ENCODE results near the gene LMNB1. TPM values are rescaled to one million over a fixed set of nuclear protein-coding genes. Genes with fewer than 3 reads are reported as not detected.
"Not testable (repeated sequence)": the region's sequence is repeated elsewhere in the genome, so short reads cannot be mapped to it uniquely, and the experiment has no call there.

The LMNB1 gene
- total RNA-seq, 1 donor = 7.2 TPM

- Histone ChIP-seq H3K36me3 (ENCODE audit: insufficient read depth, low read length) (no peaks in the 10 kb centered on the region), H3K79me2 (ENCODE audit: insufficient read depth, low read length) (no peaks in the 10 kb centered on the region), H2AFZ (ENCODE audit: low read length) (no peak overlapping the region), H3K27me3 (ENCODE audit: insufficient read depth, low read length) (no peaks in the 10 kb centered on the region), H3K27ac (ENCODE audit: low read depth, low read length) (no peak overlapping the region), H3K4me1 (ENCODE audit: insufficient read depth, low read length) (peaks cover 43% of the 10 kb centered on the region), H4K20me1 (ENCODE audit: insufficient read depth, low read length) (no peaks in the 10 kb centered on the region), H3K4me2 (ENCODE audit: insufficient read depth, low read length) (no peak overlapping the region), H3K9me3 (ENCODE audit: low read depth, low read length) (no peaks in the 10 kb centered on the region), H3K4me3 (ENCODE audit: insufficient read depth, low read length) (no peak overlapping the region)
- DNase-seq (ENCODE audit: insufficient read length, low spot score, missing footprints) = no peak
- TF ChIP-seq, protein P1, sequence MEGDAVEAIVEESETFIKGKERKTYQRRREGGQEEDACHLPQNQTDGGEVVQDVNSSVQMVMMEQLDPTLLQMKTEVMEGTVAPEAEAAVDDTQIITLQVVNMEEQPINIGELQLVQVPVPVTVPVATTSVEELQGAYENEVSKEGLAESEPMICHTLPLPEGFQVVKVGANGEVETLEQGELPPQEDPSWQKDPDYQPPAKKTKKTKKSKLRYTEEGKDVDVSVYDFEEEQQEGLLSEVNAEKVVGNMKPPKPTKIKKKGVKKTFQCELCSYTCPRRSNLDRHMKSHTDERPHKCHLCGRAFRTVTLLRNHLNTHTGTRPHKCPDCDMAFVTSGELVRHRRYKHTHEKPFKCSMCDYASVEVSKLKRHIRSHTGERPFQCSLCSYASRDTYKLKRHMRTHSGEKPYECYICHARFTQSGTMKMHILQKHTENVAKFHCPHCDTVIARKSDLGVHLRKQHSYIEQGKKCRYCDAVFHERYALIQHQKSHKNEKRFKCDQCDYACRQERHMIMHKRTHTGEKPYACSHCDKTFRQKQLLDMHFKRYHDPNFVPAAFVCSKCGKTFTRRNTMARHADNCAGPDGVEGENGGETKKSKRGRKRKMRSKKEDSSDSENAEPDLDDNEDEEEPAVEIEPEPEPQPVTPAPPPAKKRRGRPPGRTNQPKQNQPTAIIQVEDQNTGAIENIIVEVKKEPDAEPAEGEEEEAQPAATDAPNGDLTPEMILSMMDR (IDR thresholded peaks at IDR 0.05; ENCODE audit: extremely low read depth, low read depth, low read length) = no peak
Measured at GRCh38 chr5:126849101-126849678, 72.3 kb downstream of the LMNB1 start.

DNA sequence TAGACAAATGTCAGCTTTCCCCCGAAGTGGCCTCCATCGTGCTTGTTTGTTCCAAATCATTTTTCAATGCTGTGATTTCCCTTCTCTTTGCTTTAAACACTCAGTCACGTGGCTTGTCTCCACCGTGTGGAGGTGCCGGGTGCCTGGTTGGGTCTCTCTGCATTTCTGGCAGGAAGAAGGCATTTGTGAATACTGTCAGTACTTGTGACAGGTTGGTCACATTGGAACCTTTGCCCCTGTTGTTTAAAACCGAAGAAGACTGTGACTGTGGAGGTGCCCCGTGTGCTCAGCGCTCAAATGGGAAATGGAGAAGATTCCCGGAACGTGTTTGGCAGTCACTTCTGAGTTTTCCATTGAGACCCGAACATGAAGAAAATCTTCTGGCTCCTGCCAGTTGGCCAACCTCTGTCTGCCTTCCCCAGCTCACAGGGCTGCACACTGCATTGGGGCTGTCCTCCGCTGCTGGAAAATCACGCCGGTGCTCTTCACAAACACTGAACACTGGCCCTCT is 74.6 kb downstream of the LMNB1 start:
- Histone ChIP-seq H3K4me1 (ENCODE audit: insufficient read depth, low read length) (peaks cover 35% of the 10 kb centered on the region), H3K79me2 (ENCODE audit: insufficient read depth, low read length) (no peaks in the 10 kb centered on the region), H2AFZ (ENCODE audit: low read length) (peak overlapping the region; percentile 52), H3K27ac (ENCODE audit: low read depth, low read length) (peak overlapping the region; percentile 25), H3K9me3 (ENCODE audit: low read depth, low read length) (no peaks in the 10 kb centered on the region), H3K36me3 (ENCODE audit: insufficient read depth, low read length) (no peaks in the 10 kb centered on the region), H3K27me3 (ENCODE audit: insufficient read depth, low read length) (no peaks in the 10 kb centered on the region), H3K4me3 (ENCODE audit: insufficient read depth, low read length) (no peak overlapping the region), H4K20me1 (ENCODE audit: insufficient read depth, low read length) (no peaks in the 10 kb centered on the region), H3K4me2 (ENCODE audit: insufficient read depth, low read length) (peak overlapping the region; percentile 38)
- DNase-seq (ENCODE audit: insufficient read length, low spot score, missing footprints) = no peak
- TF ChIP-seq, protein P1 (IDR thresholded peaks at IDR 0.05; ENCODE audit: extremely low read depth, low read depth, low read length) = no peak

GRCh38 chr5:126852091-126852571 is 75.2 kb downstream of the LMNB1 start:
- Histone ChIP-seq H2AFZ (ENCODE audit: low read length) (peak overlapping the region; percentile 52), H3K4me3 (ENCODE audit: insufficient read depth, low read length) (no peak overlapping the region)

GRCh38 chr5:126852841-126853271 is 75.9 kb downstream of the LMNB1 start:
- Histone ChIP-seq H3K27me3 (ENCODE audit: insufficient read depth, low read length) (no peaks in the 10 kb centered on the region), H3K4me3 (ENCODE audit: insufficient read depth, low read length) (no peak overlapping the region), H3K36me3 (ENCODE audit: insufficient read depth, low read length) (no peaks in the 10 kb centered on the region), H4K20me1 (ENCODE audit: insufficient read depth, low read length) (no peaks in the 10 kb centered on the region), H3K4me2 (ENCODE audit: insufficient read depth, low read length) (no peak overlapping the region), H3K79me2 (ENCODE audit: insufficient read depth, low read length) (no peaks in the 10 kb centered on the region), H3K4me1 (ENCODE audit: insufficient read depth, low read length) (peaks cover 30% of the 10 kb centered on the region), H2AFZ (ENCODE audit: low read length) (no peak overlapping the region), H3K27ac (ENCODE audit: low read depth, low read length) (no peak overlapping the region), H3K9me3 (ENCODE audit: low read depth, low read length) (no peaks in the 10 kb centered on the region)
- TF ChIP-seq, protein P1 (IDR thresholded peaks at IDR 0.05; ENCODE audit: extremely low read depth, low read depth, low read length) = no peak
- DNase-seq (ENCODE audit: insufficient read length, low spot score, missing footprints) = no peak

More at GRCh38 chr5:126852091-126852571, 75.2 kb downstream of the LMNB1 start:
- Histone ChIP-seq H3K4me1 (ENCODE audit: insufficient read depth, low read length) (peaks cover 30% of the 10 kb centered on the region), H3K9me3 (ENCODE audit: low read depth, low read length) (no peaks in the 10 kb centered on the region), H3K36me3 (ENCODE audit: insufficient read depth, low read length) (no peaks in the 10 kb centered on the region), H3K4me2 (ENCODE audit: insufficient read depth, low read length) (peak overlapping the region; percentile 38), H3K27me3 (ENCODE audit: insufficient read depth, low read length) (no peaks in the 10 kb centered on the region), H3K27ac (ENCODE audit: low read depth, low read length) (peak overlapping the region; percentile 25), H3K79me2 (ENCODE audit: insufficient read depth, low read length) (no peaks in the 10 kb centered on the region), H4K20me1 (ENCODE audit: insufficient read depth, low read length) (no peaks in the 10 kb centered on the region)
- TF ChIP-seq, protein P1 (IDR thresholded peaks at IDR 0.05; ENCODE audit: extremely low read depth, low read depth, low read length) = no peak
- peak; percentile 88 for DNase-seq (ENCODE audit: insufficient read length, low spot score, missing footprints)

GRCh38 chr5:126853541-126854307 is 76.8 kb downstream of the LMNB1 start:
- H4K20me1 ChIP-seq (ENCODE audit: insufficient read depth, low read length); H3K27ac ChIP-seq (ENCODE audit: low read depth, low read length); H3K9me3 ChIP-seq (ENCODE audit: low read depth, low read length); H3K79me2 ChIP-seq (ENCODE audit: insufficient read depth, low read length); H3K27me3 ChIP-seq (ENCODE audit: insufficient read depth, low read length); H2AFZ ChIP-seq (ENCODE audit: low read length); H3K4me3 ChIP-seq (ENCODE audit: insufficient read depth, low read length); H3K36me3 ChIP-seq (ENCODE audit: insufficient read depth, low read length); DNase-seq (ENCODE audit: insufficient read length, low spot score, missing footprints); H3K4me2 ChIP-seq (ENCODE audit: insufficient read depth, low read length): not testable (repeated sequence)
- H3K4me1 ChIP-seq (ENCODE audit: insufficient read depth, low read length) = peaks cover 27% of the 10 kb centered on the region
